ENCODE data around the gene SNORC.

DNA sequence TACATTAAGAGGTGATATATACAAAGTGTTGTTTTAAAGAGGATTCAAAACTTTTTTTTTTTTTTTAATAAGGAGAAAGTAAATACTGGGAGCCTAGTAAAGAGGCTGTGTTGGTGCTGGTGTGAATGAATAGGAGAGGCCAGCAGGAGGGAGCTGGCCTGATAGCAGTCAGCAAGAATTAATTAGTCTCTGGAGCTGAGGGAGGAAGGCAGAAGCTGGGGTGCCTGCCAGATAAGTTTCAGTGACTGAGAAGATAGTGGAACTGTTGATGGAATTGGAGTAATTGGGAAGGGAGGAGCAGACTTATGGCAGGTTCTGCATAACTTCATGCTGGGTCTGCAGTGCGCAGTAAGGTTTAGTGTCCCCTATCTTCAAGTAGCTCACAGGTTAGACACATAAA lies 36.2 kb upstream of the SNORC start:
- TF ChIP-seq, protein P1, sequence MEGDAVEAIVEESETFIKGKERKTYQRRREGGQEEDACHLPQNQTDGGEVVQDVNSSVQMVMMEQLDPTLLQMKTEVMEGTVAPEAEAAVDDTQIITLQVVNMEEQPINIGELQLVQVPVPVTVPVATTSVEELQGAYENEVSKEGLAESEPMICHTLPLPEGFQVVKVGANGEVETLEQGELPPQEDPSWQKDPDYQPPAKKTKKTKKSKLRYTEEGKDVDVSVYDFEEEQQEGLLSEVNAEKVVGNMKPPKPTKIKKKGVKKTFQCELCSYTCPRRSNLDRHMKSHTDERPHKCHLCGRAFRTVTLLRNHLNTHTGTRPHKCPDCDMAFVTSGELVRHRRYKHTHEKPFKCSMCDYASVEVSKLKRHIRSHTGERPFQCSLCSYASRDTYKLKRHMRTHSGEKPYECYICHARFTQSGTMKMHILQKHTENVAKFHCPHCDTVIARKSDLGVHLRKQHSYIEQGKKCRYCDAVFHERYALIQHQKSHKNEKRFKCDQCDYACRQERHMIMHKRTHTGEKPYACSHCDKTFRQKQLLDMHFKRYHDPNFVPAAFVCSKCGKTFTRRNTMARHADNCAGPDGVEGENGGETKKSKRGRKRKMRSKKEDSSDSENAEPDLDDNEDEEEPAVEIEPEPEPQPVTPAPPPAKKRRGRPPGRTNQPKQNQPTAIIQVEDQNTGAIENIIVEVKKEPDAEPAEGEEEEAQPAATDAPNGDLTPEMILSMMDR (conservative IDR thresholded peaks at IDR 0.05; ENCODE audit: low read depth, low read length): no peak
- TF ChIP-seq CEBPB (IDR thresholded peaks at IDR 0.05; ENCODE audit: low read depth, low read length): no peak
- TF ChIP-seq BHLHE40 (IDR thresholded peaks at IDR 0.05; ENCODE audit: low read depth, low read length): no peak
- TF ChIP-seq MAZ (IDR thresholded peaks at IDR 0.05; ENCODE audit: borderline replicate concordance, low read depth, low read length): no peak
